T-helper 17 cell (primary cell): Measurements from ENCODE around the gene KCNQ1OT1. TPM values are rescaled to one million over a fixed set of nuclear protein-coding genes. Genes with fewer than 3 reads are reported as not detected.

Source experiments
- ATAC-seq: fragments of 150-1000 bp; cut with Tn5 transposase; 2 replicates; pipeline ENCODE4 v1.10.0; 2021; ENCODE audit warnings: mild to moderate bottlenecking, moderate library complexity
- DNase-seq, 3 donors: peaks; one replicate each; pipeline versions ENCODE4 v3.0.0 to v3.0.0-alpha.2; 2020 to 2021
- H3K9me3 ChIP-seq: one replicate; pipeline ENCODE4 v1.7.0; 2013; ENCODE audit warnings: low read length, mild to moderate bottlenecking; ENCODE audit not compliant: control insufficient read depth, poor library complexity, severe bottlenecking
- H3K27ac Mint-ChIP-seq: one replicate; pipeline ENCODE4 v1.8.0; 2022; ENCODE audit warnings: mild to moderate bottlenecking, moderate library complexity, mixed read lengths
- H3K27me3 Mint-ChIP-seq: one replicate; pipeline ENCODE4 v1.8.0; 2022; ENCODE audit warnings: mixed read lengths
- H3K36me3 Mint-ChIP-seq: one replicate; pipeline ENCODE4 v1.8.0; 2022; ENCODE audit warnings: low read depth, mixed read lengths
- H3K4me1 Mint-ChIP-seq: one replicate; pipeline ENCODE4 v1.8.0; 2022; ENCODE audit warnings: mild to moderate bottlenecking, mixed read lengths
- H3K4me3 Mint-ChIP-seq: one replicate; pipeline ENCODE4 v1.8.0; 2022; ENCODE audit warnings: mild to moderate bottlenecking, moderate library complexity, mixed read lengths
- total RNA-seq, 4 donors: library from RNA in 2 of 4; stranded (reverse) in 2 of 4; gene quantifications; one replicate each; pipeline ENCODE4 v1.2.3 and lab custom pipeline; 2022 to 2026

KCNQ1OT1 gene
- total RNA-seq, 2 donors from 2014 or later = 0.20 to 0.23 TPM

DNA sequence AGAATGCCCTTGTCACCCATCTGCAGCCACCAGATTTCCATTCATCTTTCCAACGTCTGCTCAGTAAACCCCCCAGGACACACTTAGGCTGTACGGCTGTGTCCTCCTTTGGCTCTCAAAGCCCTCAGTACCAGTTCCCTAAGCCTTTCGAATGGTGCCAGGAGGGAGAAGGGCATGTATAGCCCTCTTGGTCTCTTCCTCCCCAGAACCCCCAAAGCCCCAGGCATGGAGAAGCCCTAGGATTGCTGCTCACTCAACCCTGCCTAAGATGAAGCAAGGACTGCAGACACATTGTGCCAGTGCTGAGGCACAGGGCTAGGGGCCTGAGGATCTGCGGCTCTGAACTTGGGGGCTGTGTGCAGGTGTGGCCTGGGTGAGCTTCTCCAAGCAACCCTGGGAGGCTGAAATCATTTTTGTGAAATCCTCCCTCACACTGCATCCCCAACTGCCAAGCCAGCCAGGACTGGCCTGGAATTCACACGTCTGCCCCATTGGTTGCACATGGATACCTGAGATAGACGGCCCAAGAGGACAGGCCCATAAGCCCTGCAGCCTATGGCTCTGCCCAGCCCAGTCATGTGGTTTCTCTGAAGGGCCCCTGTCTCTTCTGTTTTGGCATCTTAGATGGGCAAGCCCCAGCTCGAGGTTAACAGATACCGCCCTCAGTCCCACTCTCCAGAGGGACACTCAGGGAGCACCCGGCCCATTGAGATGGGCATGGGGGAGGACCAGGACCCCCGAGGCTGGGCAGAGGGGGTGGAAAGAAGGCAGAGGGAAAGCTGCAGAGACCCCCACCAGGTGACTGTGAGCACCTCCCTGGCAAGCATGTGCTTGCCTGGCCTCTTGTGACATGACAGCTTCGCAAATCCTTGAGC lies 34.0 kb downstream of the KCNQ1OT1 start:
- no peaks in the 10 kb centered on the region for H3K9me3 ChIP-seq
- peaks cover 4% of the 10 kb centered on the region for H3K4me1 Mint-ChIP-seq
- H3K27ac Mint-ChIP-seq = no peak overlapping the region
- peaks cover 6% of the 10 kb centered on the region for H3K36me3 Mint-ChIP-seq
- ATAC-seq = no peak
- DNase-seq = no peak
- no peaks in the 10 kb centered on the region for H3K27me3 Mint-ChIP-seq
- no peak overlapping the region for H3K4me3 Mint-ChIP-seq

DNA sequence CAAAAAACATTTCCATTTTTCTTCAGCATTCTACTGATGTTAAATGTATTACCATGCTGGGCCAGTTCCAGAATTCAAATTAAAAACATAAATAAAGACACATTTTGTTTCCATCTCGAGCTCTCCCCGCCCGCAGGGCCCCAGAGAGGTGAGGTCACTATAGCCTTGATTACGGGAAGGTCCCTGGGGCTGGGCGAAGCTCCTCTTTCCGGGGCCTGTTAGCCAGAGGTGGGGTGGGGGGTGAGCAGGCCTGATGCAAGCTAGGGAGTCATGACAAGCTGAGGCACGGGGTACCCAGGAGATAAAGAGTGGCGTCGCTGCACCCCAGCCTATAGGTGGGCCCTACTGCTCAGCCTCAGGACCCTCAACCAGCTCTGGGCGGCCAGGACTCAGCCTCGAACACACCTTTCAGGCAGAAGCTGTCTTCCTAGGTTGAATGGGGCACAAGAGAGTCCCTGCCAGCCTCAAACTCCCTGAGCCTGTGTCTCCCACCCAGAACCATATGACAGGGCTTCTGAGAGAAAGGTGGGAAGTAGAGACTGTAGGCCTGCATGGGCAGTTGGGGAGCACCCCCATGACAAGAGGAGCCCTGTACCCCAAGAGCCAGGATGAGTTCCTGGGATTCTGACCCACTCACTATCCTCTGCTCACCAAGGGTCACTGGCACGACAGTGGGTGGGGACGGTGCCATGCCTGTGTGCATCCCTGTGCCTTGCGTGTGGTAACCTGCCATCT lies 34.8 kb downstream of the KCNQ1OT1 start:
- no peaks in the 10 kb centered on the region for H3K27me3 Mint-ChIP-seq
- no peak overlapping the region for H3K27ac Mint-ChIP-seq
- DNase-seq (no peak), ATAC-seq (no peak)
- peaks cover 4% of the 10 kb centered on the region for H3K4me1 Mint-ChIP-seq
- H3K4me3 Mint-ChIP-seq = no peak overlapping the region
- H3K9me3 ChIP-seq = no peaks in the 10 kb centered on the region
- H3K36me3 Mint-ChIP-seq = peaks cover 7% of the 10 kb centered on the region

DNA sequence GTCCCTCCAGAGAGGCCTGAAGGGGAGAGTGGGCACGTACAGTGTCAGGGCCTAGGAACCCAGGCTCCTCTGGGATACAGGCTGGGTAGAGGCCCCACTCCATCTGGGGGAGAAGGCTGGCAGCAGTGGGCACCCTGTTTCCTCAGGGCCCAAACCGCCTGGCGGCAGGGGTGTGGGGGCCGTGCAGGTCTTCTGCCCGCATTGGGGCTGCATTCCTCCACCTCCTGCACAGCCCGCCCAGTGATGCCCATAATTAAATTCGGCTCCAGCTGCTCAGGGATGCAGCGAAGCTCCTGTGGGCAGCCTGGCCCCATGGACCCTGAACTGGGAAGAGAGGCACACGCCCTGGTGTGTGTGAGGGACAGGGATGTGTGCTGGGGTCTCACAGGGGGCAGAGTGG lies 35.4 kb downstream of the KCNQ1OT1 start:
- Mint-ChIP-seq H3K4me3 (no peak overlapping the region), H3K27ac (no peak overlapping the region), H3K36me3 (peaks cover 7% of the 10 kb centered on the region)

GRCh38 chr11:2663915-2664314 lies 35.9 kb downstream of the KCNQ1OT1 start:
- H3K27me3 Mint-ChIP-seq = no peaks in the 10 kb centered on the region
- no peak overlapping the region for H3K27ac Mint-ChIP-seq
- DNase-seq (no peak), ATAC-seq (no peak)
- no peaks in the 10 kb centered on the region for H3K9me3 ChIP-seq
- peaks cover 4% of the 10 kb centered on the region for H3K4me1 Mint-ChIP-seq
- H3K36me3 Mint-ChIP-seq = peaks cover 7% of the 10 kb centered on the region
- no peak overlapping the region for H3K4me3 Mint-ChIP-seq

More for the DNA sequence above, 35.4 kb downstream of the KCNQ1OT1 start:
- Mint-ChIP-seq H3K27me3 (no peaks in the 10 kb centered on the region), H3K4me1 (peaks cover 4% of the 10 kb centered on the region)
- ATAC-seq (no peak), DNase-seq (no peak)
- no peaks in the 10 kb centered on the region for H3K9me3 ChIP-seq

- no peak for DNase-seq
- Mint-ChIP-seq H3K36me3 (peaks cover 5% of the 10 kb centered on the region), H3K4me1 (peaks cover 2% of the 10 kb centered on the region), H3K27ac (no peak overlapping the region), H3K4me3 (no peak overlapping the region), H3K27me3 (no peaks in the 10 kb centered on the region)
- no peaks in the 10 kb centered on the region for H3K9me3 ChIP-seq
- no peak for ATAC-seq
Observed at GRCh38 chr11:2663506-2663905, 36.3 kb downstream of the KCNQ1OT1 start.

- DNase-seq (no peak), ATAC-seq (no peak)
- H3K9me3 ChIP-seq = no peaks in the 10 kb centered on the region
- no peak overlapping the region for H3K27ac Mint-ChIP-seq
- no peaks in the 10 kb centered on the region for H3K27me3 Mint-ChIP-seq
- H3K4me3 Mint-ChIP-seq = no peak overlapping the region
- H3K36me3 Mint-ChIP-seq = peaks cover 3% of the 10 kb centered on the region
- no peaks in the 10 kb centered on the region for H3K4me1 Mint-ChIP-seq
Observed at GRCh38 chr11:2662430-2663299, 37.1 kb downstream of the KCNQ1OT1 start.

- Mint-ChIP-seq H3K27ac (no peak overlapping the region), H3K4me1 (no peaks in the 10 kb centered on the region)
Observed at GRCh38 chr11:2662024-2662312, 37.8 kb downstream of the KCNQ1OT1 start.

GRCh38 chr11:2661173-2662023 lies 38.4 kb downstream of the KCNQ1OT1 start:
- Mint-ChIP-seq H3K4me1 (peaks cover 1% of the 10 kb centered on the region), H3K4me3 (no peak overlapping the region), H3K27me3 (no peaks in the 10 kb centered on the region), H3K27ac (no peak overlapping the region), H3K36me3 (peaks cover 3% of the 10 kb centered on the region)
- H3K9me3 ChIP-seq = no peaks in the 10 kb centered on the region
- ATAC-seq (no peak), DNase-seq (no peak)

More at GRCh38 chr11:2662024-2662312, 37.8 kb downstream of the KCNQ1OT1 start:
- H3K27me3 Mint-ChIP-seq = no peaks in the 10 kb centered on the region
- H3K36me3 Mint-ChIP-seq = peaks cover 3% of the 10 kb centered on the region
- DNase-seq (no peak), ATAC-seq (no peak)
- no peak overlapping the region for H3K4me3 Mint-ChIP-seq
- no peaks in the 10 kb centered on the region for H3K9me3 ChIP-seq

DNA sequence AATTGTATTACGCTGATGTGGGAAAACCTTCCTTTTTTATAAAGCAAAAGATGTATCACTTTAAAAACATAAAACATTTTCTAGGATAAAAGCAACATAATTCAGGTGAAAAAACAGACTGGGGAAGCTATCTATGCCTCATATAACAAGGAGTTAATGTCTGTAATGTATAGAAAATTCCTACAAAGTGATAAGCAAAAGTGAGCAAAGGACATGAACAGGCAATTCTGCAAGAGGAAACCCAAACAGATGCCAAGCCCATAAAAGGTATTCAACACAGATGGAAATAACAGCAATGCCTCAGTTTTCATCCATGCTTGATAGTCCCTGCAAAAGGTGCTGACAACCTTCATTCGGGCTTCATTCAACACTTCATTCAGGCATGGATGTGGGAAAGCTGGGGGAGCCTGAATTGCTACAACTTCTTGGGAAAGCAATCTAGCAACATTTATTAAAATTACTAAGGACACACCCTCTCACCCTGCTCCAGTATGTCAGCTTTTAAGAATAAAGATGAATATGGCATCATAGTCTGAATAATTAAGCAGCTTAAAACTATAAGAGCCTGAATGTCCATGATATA lies 39.3 kb downstream of the KCNQ1OT1 start:
- no peak for ATAC-seq
- no peaks in the 10 kb centered on the region for H3K9me3 ChIP-seq
- Mint-ChIP-seq H3K4me3 (no peak overlapping the region), H3K4me1 (peaks cover 4% of the 10 kb centered on the region), H3K36me3 (peaks cover 3% of the 10 kb centered on the region), H3K27ac (no peak overlapping the region), H3K27me3 (no peaks in the 10 kb centered on the region)
- DNase-seq = no peak

DNA sequence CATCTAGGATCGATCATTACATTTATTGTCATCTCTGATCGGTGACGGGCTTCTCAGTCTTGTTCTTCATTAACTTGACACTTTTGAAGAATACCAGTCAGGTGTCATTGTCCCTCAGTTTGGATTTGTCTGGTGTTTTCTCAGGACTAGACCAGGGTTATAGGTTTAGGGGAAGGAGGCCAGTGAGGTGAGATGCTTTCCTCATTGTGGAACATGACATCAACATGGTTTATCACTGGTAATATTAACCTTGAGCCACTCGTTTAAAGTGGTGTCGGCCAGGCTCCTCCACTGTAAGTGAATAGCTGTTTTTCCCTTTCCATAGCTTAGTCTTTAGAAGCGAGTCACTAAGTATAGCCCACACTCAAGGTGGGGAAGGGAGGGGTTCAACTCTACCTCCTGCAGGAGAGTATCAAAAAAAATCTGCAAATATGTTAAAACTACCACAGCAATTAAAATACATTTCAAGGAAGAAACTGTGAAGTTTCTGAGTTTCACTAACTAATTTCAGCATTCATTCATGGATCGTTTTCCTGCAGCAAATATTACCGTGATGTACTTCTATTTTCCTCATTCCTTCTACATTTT lies 42.0 kb downstream of the KCNQ1OT1 start:
- peaks cover 3% of the 10 kb centered on the region for H3K36me3 Mint-ChIP-seq
- ATAC-seq = no peak
- H3K4me3 Mint-ChIP-seq = no peak overlapping the region
- peaks cover 4% of the 10 kb centered on the region for H3K4me1 Mint-ChIP-seq
- no peak overlapping the region for H3K27ac Mint-ChIP-seq
- no peaks in the 10 kb centered on the region for H3K9me3 ChIP-seq
- DNase-seq = no peak
- no peaks in the 10 kb centered on the region for H3K27me3 Mint-ChIP-seq

DNA sequence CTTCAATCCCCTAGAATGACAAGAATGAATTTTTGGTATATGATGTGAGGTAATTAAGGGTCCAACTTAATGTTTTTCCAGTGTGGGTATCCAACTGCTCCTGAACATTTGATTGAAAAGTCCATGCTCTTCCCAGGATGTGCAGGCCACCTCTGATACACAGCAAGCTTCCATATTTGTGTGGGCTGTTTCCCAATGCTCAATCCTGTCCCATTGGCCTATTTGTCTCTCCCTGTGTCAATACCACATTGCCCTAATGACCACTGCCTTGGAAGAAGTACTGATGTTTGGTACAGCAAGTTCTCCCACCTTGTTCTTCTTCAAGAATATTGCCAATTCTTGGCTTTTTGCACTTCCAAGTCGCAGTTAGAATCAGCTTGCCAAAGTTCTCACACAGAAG lies 42.9 kb downstream of the KCNQ1OT1 start:
- Mint-ChIP-seq H3K4me3 (no peak overlapping the region), H3K36me3 (peaks cover 3% of the 10 kb centered on the region), H3K27ac (no peak overlapping the region), H3K4me1 (peaks cover 4% of the 10 kb centered on the region), H3K27me3 (no peaks in the 10 kb centered on the region)
- no peaks in the 10 kb centered on the region for H3K9me3 ChIP-seq
- ATAC-seq = no peak
- DNase-seq = no peak
